GM19455 (cell line): ENCODE data around the gene FBXL7.

ENCODE experiments used
- ATAC-seq: cut with Tn5 transposase; IDR thresholded peaks from one replicate; pipeline ENCODE4 v1.9.1; 2021; ENCODE audit not compliant: unreplicated experiment

The FBXL7 gene

GRCh38 chr5:15575666-15576065 lies 75.7 kb downstream of the FBXL7 start:
- ATAC-seq, result no peak

GRCh38 chr5:15577132-15577531 lies 77.2 kb downstream of the FBXL7 start:
- ATAC-seq, result no peak

GRCh38 chr5:15577831-15578230 lies 77.9 kb downstream of the FBXL7 start:
- ATAC-seq, result no peak

GRCh38 chr5:15579193-15579990 lies 79.4 kb downstream of the FBXL7 start:
- no peak for ATAC-seq

- no peak for ATAC-seq
These were observed 84.5 kb downstream of the FBXL7 start for GRCh38 chr5:15584528-15584927.

- no peak for ATAC-seq
These were observed 85.1 kb downstream of the FBXL7 start for GRCh38 chr5:15585128-15585527.

- ATAC-seq, result no peak
These were observed 86.0 kb downstream of the FBXL7 start for GRCh38 chr5:15585841-15586591.

GRCh38 chr5:15587916-15588315 lies 87.9 kb downstream of the FBXL7 start:
- no peak for ATAC-seq

GRCh38 chr5:15592728-15593127 lies 92.7 kb downstream of the FBXL7 start:
- ATAC-seq, result no peak

- ATAC-seq, result no peak
These were observed 95.1 kb downstream of the FBXL7 start for GRCh38 chr5:15594977-15595568.

- ATAC-seq, result no peak
These were observed 95.9 kb downstream of the FBXL7 start for GRCh38 chr5:15595929-15596328.

GRCh38 chr5:15596936-15597335 lies 97.0 kb downstream of the FBXL7 start:
- no peak for ATAC-seq

GRCh38 chr5:15597804-15598203 lies 97.8 kb downstream of the FBXL7 start:
- ATAC-seq, result no peak

GRCh38 chr5:15598294-15598902 lies 98.4 kb downstream of the FBXL7 start:
- ATAC-seq, result no peak

GRCh38 chr5:15600035-15600434 lies 100.1 kb downstream of the FBXL7 start:
- ATAC-seq, result no peak

- ATAC-seq, result no peak
These were observed 101.3 kb downstream of the FBXL7 start for GRCh38 chr5:15601274-15601673.

GRCh38 chr5:15601853-15602252 lies 101.9 kb downstream of the FBXL7 start:
- ATAC-seq, result no peak

- no peak for ATAC-seq
These were observed 105.0 kb downstream of the FBXL7 start for GRCh38 chr5:15604986-15605385.

GRCh38 chr5:15606197-15606596 lies 106.2 kb downstream of the FBXL7 start:
- no peak for ATAC-seq

- no peak for ATAC-seq
These were observed 107.1 kb downstream of the FBXL7 start for GRCh38 chr5:15607076-15607475.

GRCh38 chr5:15609076-15609725 lies 109.2 kb downstream of the FBXL7 start:
- no peak for ATAC-seq
